ENCODE measurements around the gene MISP.

The MISP gene

GRCh38 chr19:782185-782877, 31.4 kb downstream of the MISP start:
- TF ChIP-seq ZFX (IDR thresholded peaks at IDR 0.05): no peak
- TF ChIP-seq, protein P1, sequence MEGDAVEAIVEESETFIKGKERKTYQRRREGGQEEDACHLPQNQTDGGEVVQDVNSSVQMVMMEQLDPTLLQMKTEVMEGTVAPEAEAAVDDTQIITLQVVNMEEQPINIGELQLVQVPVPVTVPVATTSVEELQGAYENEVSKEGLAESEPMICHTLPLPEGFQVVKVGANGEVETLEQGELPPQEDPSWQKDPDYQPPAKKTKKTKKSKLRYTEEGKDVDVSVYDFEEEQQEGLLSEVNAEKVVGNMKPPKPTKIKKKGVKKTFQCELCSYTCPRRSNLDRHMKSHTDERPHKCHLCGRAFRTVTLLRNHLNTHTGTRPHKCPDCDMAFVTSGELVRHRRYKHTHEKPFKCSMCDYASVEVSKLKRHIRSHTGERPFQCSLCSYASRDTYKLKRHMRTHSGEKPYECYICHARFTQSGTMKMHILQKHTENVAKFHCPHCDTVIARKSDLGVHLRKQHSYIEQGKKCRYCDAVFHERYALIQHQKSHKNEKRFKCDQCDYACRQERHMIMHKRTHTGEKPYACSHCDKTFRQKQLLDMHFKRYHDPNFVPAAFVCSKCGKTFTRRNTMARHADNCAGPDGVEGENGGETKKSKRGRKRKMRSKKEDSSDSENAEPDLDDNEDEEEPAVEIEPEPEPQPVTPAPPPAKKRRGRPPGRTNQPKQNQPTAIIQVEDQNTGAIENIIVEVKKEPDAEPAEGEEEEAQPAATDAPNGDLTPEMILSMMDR (conservative IDR thresholded peaks at IDR 0.05): no peak
- no peak overlapping the region for H3K27ac ChIP-seq

GRCh38 chr19:782878-783668, 32.2 kb downstream of the MISP start:
- H3K27ac ChIP-seq: no peak overlapping the region
- no peak for TF ChIP-seq ZFX (IDR thresholded peaks at IDR 0.05)
- TF ChIP-seq, protein P1 (conservative IDR thresholded peaks at IDR 0.05): no peak

DNA sequence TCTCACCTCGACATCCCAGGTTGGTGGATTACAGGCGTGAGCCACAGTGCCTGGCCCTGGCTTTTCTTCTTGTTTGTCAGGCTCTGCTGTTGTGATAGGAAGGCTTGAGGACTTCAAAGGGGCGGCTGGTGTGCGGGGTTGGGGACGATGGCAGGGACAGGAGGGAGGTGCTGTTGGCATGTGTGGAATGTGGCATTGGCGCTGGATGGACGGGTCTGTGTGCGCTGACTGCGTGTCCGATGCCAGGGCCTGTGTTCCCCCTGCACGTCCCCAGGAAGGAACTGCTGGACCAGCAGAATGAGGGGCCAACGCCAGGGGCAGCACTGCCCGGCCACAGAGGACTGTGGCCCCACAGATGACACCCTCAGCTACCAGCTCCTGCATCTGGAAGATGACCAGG, 33.6 kb downstream of the MISP start:
- no peak overlapping the region for H3K27ac ChIP-seq
- TF ChIP-seq, protein P1 (conservative IDR thresholded peaks at IDR 0.05): no peak
- TF ChIP-seq ZFX (IDR thresholded peaks at IDR 0.05): no peak

GRCh38 chr19:787536-787935, 36.6 kb downstream of the MISP start:
- H3K27ac ChIP-seq: no peak overlapping the region
- no peak for TF ChIP-seq ZFX (IDR thresholded peaks at IDR 0.05)
- TF ChIP-seq, protein P1 (conservative IDR thresholded peaks at IDR 0.05): no peak

DNA sequence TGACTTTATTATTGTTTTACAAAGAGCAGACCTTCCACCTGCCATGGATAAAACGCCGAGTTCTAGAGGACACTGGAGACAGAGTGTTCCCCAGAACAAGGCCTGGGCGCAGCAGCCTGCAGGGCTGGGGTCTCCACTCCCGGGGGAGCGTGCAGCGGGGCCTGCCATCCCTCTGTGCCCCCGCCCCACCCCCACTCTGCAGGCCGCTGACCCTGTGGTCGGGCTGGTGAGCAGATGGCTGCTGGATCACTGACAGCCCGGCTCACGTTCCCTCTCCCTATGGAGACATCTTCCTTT, 37.7 kb downstream of the MISP start:
- H3K27ac ChIP-seq: no peak overlapping the region
- TF ChIP-seq ZFX (IDR thresholded peaks at IDR 0.05): no peak
- TF ChIP-seq, protein P1 (conservative IDR thresholded peaks at IDR 0.05): no peak

GRCh38 chr19:788983-789700, 38.2 kb downstream of the MISP start:
- no peak overlapping the region for H3K27ac ChIP-seq
- TF ChIP-seq, protein P1 (conservative IDR thresholded peaks at IDR 0.05): no peak
- no peak for TF ChIP-seq ZFX (IDR thresholded peaks at IDR 0.05)

- TF ChIP-seq, protein P1 (conservative IDR thresholded peaks at IDR 0.05): no peak
- no peak for TF ChIP-seq ZFX (IDR thresholded peaks at IDR 0.05)
These were observed 38.8 kb downstream of the MISP start for GRCh38 chr19:789701-790060.

More at GRCh38 chr19:789701-790060, 38.8 kb downstream of the MISP start:
- no peak overlapping the region for H3K27ac ChIP-seq

Measured in C4-2B (cell line).